Measurements from ENCODE around the gene ADCK2. TPM values are rescaled to one million over a fixed set of nuclear protein-coding genes. Genes with fewer than 3 reads are reported as not detected.

Gene ADCK2
- total RNA-seq, 2 donors from 2014 or later, result 26.5 to 30.6 TPM

- TF ChIP-seq CTCF (IDR thresholded peaks at IDR 0.05), result no peak
- DNase-seq (ENCODE audit: low spot score), result no peak
- intact Hi-C loops (cut with DNase I), result loop anchor here (10.0 kb wide), 1 partner anchor 230 kb away; the partner anchor contains the start of gene BRAF
These were observed 21.8 kb downstream of the ADCK2 start for GRCh38 chr7:140694592-140694991.

GRCh38 chr7:140695381-140695780, 22.6 kb downstream of the ADCK2 start:
- peaks cover 5% of the 10 kb centered on the region for H3K4me1 ChIP-seq (replicated peaks)
- TF ChIP-seq CTCF (IDR thresholded peaks at IDR 0.05), result no peak
- TF ChIP-seq POLR2AphosphoS5 (IDR thresholded peaks at IDR 0.05), result no peak
- TF ChIP-seq POLR2A (IDR thresholded peaks at IDR 0.05), result no peak
- H3K27me3 ChIP-seq (replicated peaks; ENCODE audit: insufficient read depth), result no peaks in the 10 kb centered on the region
- intact Hi-C loops (cut with DNase I), result loop anchor here (10.0 kb wide), 1 partner anchor 229 kb away; the partner anchor contains the start of gene BRAF
- no peak overlapping the region for H3K4me3 ChIP-seq
- H3K36me3 ChIP-seq, result peaks cover 0 to 3% of the 10 kb centered on the region in 2 donors
- 94% methylated on average over 11 of the region's 11 CpGs for WGBS
- no peak overlapping the region for H3K27ac ChIP-seq
- no peak for DNase-seq (ENCODE audit: low spot score)
- H3K9me3 ChIP-seq, result no peaks in the 10 kb centered on the region

More at GRCh38 chr7:140694592-140694991, 21.8 kb downstream of the ADCK2 start:
- WGBS, result 88% methylated on average over 6 of the region's 6 CpGs
- peaks cover 0 to 5% of the 10 kb centered on the region in 2 donors for H3K36me3 ChIP-seq
- H3K4me3 ChIP-seq, result no peak overlapping the region
- H3K9me3 ChIP-seq, result no peaks in the 10 kb centered on the region
- no peak overlapping the region for H3K27ac ChIP-seq
- peaks cover 5% of the 10 kb centered on the region for H3K4me1 ChIP-seq (replicated peaks)
- H3K27me3 ChIP-seq (replicated peaks; ENCODE audit: insufficient read depth), result no peaks in the 10 kb centered on the region

GRCh38 chr7:140696024-140696679, 23.4 kb downstream of the ADCK2 start:
- Histone ChIP-seq H3K27ac (peak overlapping the region; percentile 93 to 94), H3K27me3 (replicated peaks; ENCODE audit: insufficient read depth) (no peaks in the 10 kb centered on the region), H3K9me3 (no peaks in the 10 kb centered on the region), H3K4me3 (peak overlapping the region; percentile 69 to 79), H3K4me1 (replicated peaks) (peaks cover 5% of the 10 kb centered on the region), H3K36me3 (peaks cover 0 to 3% of the 10 kb centered on the region in 2 donors)
- DNase-seq (ENCODE audit: low spot score), result peak; percentile 92
- intact Hi-C loops (cut with DNase I), result loop anchor here (10.0 kb wide), 1 partner anchor 229 kb away; the partner anchor contains the start of gene BRAF
- WGBS, result 16% methylated on average over 23 of the region's 23 CpGs
- TF ChIP-seq POLR2AphosphoS5 (IDR thresholded peaks at IDR 0.05), result peak; percentile 79
- no peak for TF ChIP-seq POLR2A (IDR thresholded peaks at IDR 0.05)
- no peak for TF ChIP-seq CTCF (IDR thresholded peaks at IDR 0.05)

- Histone ChIP-seq H3K4me3 (peak within 1 kb of the TSS; percentile 69 to 79), H3K27me3 (replicated peaks; ENCODE audit: insufficient read depth) (no peaks in the 10 kb centered on the region), H3K27ac (peak within 1 kb of the TSS; percentile 93 to 94), H3K9me3 (no peaks in the 10 kb centered on the region), H3K36me3 (no peaks in the 10 kb centered on the region), H3K4me1 (replicated peaks) (peaks cover 5% of the 10 kb centered on the region)
- intact Hi-C loops (cut with DNase I), result loop anchor here (10.0 kb wide), 1 partner anchor 228 kb away; the partner anchor contains the start of gene BRAF
- peak; percentile 75 for DNase-seq (ENCODE audit: low spot score)
- TF ChIP-seq POLR2A (IDR thresholded peaks at IDR 0.05), result peak; percentile 83
- peak; percentile 59 for TF ChIP-seq POLR2AphosphoS5 (IDR thresholded peaks at IDR 0.05)
- TF ChIP-seq CTCF (IDR thresholded peaks at IDR 0.05), result peak in 2 of 4 experiments; percentile 4 to 15
- WGBS, result under 1% methylated on average over 57 of the region's 82 CpGs
These were observed 24.1 kb downstream of the ADCK2 start, which contains the start of gene NDUFB2 for GRCh38 chr7:140696680-140697446. Gene NDUFB2 (plus strand): TSS chr7:140696708. CDS start chr7:140696745, 37 bp downstream.

Data from prostate gland (tissue), 2 donors.